C4-2B (cell line): ENCODE results near the gene THAP11.

Experiments used
- ZFX ChIP-seq: fragments of 450-650 bp; IDR thresholded peaks from 2 replicates; pipeline ENCODE4 v1.6.1; 2017
- TF ChIP-seq, protein P1 (sequence below): fragments of 450-650 bp; conservative IDR thresholded peaks from 2 replicates; pipeline ENCODE4 v1.5.1; 2017; ENCODE audit warnings: mild to moderate bottlenecking

DNA sequence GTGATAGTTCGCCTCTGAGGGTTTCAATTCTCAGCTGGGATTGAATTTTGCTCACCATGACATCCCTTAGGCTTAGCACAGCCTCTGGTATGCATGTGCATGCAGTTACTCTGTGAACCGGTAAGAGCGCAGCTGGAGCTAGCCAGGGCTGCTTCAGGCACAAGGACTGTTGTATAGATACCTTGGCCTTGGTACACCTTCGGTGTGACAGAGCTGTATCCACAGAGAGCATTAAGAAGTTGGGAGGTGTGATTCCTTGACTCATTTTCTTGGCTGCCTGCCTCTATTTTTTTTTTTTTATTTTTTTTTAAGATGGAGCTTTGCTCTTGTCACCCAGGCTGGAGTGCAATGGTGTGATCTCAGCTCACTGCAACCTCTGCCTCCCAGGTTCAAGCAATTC lies 2.4 kb downstream of the THAP11 start:
- TF ChIP-seq, protein P1, sequence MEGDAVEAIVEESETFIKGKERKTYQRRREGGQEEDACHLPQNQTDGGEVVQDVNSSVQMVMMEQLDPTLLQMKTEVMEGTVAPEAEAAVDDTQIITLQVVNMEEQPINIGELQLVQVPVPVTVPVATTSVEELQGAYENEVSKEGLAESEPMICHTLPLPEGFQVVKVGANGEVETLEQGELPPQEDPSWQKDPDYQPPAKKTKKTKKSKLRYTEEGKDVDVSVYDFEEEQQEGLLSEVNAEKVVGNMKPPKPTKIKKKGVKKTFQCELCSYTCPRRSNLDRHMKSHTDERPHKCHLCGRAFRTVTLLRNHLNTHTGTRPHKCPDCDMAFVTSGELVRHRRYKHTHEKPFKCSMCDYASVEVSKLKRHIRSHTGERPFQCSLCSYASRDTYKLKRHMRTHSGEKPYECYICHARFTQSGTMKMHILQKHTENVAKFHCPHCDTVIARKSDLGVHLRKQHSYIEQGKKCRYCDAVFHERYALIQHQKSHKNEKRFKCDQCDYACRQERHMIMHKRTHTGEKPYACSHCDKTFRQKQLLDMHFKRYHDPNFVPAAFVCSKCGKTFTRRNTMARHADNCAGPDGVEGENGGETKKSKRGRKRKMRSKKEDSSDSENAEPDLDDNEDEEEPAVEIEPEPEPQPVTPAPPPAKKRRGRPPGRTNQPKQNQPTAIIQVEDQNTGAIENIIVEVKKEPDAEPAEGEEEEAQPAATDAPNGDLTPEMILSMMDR, result no peak
- TF ChIP-seq ZFX, result no peak
